Measurements from ENCODE around the gene HYAL2. TPM values are rescaled to one million over a fixed set of nuclear protein-coding genes. Genes with fewer than 3 reads are reported as not detected.
A peak's percentile ranks its signal among the peaks of the same experiment; 100 is the strongest.

Gene HYAL2
- total RNA-seq, 1 experiment from 2014 or later, result 29.6 TPM

- TF ChIP-seq, protein P1, sequence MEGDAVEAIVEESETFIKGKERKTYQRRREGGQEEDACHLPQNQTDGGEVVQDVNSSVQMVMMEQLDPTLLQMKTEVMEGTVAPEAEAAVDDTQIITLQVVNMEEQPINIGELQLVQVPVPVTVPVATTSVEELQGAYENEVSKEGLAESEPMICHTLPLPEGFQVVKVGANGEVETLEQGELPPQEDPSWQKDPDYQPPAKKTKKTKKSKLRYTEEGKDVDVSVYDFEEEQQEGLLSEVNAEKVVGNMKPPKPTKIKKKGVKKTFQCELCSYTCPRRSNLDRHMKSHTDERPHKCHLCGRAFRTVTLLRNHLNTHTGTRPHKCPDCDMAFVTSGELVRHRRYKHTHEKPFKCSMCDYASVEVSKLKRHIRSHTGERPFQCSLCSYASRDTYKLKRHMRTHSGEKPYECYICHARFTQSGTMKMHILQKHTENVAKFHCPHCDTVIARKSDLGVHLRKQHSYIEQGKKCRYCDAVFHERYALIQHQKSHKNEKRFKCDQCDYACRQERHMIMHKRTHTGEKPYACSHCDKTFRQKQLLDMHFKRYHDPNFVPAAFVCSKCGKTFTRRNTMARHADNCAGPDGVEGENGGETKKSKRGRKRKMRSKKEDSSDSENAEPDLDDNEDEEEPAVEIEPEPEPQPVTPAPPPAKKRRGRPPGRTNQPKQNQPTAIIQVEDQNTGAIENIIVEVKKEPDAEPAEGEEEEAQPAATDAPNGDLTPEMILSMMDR (conservative IDR thresholded peaks at IDR 0.05), result no peak
- no peak for TF ChIP-seq EZH2 (IDR thresholded peaks at IDR 0.05; ENCODE audit: low read depth)
- intact Hi-C loops (cut with micrococcal nuclease; ENCODE audit: unreplicated experiment), result no loop called here
- H2AFZ ChIP-seq, result no peak overlapping the region
- no peaks in the 10 kb centered on the region for H3K9me2 ChIP-seq (ENCODE audit: insufficient read depth)
- no peak for DNase-seq
- no peaks in the 10 kb centered on the region for H3K36me3 ChIP-seq (ENCODE audit: low read depth)
- peaks cover 3% of the 10 kb centered on the region; the same call in 1 of the 2 replicates for H4K20me1 ChIP-seq (ENCODE audit: insufficient read depth)
- peaks cover 7% of the 10 kb centered on the region for H3K4me1 ChIP-seq (replicated peaks; ENCODE audit: insufficient read depth)
- no TSS peak for BruUV-seq (replicated peaks)
- no peak overlapping the region for H3K27ac ChIP-seq
- H3K4me2 ChIP-seq, result no peak overlapping the region
- CTCF ChIA-PET, result interaction anchor here (1.6 kb wide), 1 partner anchor 22 kb away, joined by 4 read pairs; the partner anchor contains the start of gene HYAL1
- H3K4me3 ChIP-seq, result no peak overlapping the region
- H3K9me3 ChIP-seq (ENCODE audit: insufficient read depth, low read depth), result no peaks in the 10 kb centered on the region
- peaks cover 24% of the 10 kb centered on the region for H3K79me2 ChIP-seq (ENCODE audit: low read depth)
- peaks cover 21% of the 10 kb centered on the region for H3F3A ChIP-seq (ENCODE audit: insufficient read depth, low read depth)
- no peaks in the 10 kb centered on the region for H3K27me3 ChIP-seq (ENCODE audit: insufficient read depth, low read depth)
- POLR2A ChIA-PET (ENCODE audit: unreplicated experiment), result no interaction called here
Observed at GRCh38 chr3:50325113-50325480, 2.6 kb upstream of the HYAL2 start.

- H3K4me3 ChIP-seq, result no peak overlapping the region
- H3K27me3 ChIP-seq (ENCODE audit: insufficient read depth, low read depth), result no peaks in the 10 kb centered on the region
- ChIA-PET CTCF (interaction anchor here (0.5 to 1.6 kb wide), 4 partner anchors 21 to 98 kb away, joined by 3 to 10 read pairs (median 4); partner anchors contain the start of gene HYAL1), POLR2A (ENCODE audit: unreplicated experiment) (interaction anchor here (0.5 to 0.6 kb wide), 2 partner anchors 11 to 48 kb away, joined by 5 to 12 read pairs; no protein-coding TSS in a partner anchor)
- TF ChIP-seq, protein P1 (conservative IDR thresholded peaks at IDR 0.05), result peak; percentile 88
- no peak for TF ChIP-seq EZH2 (IDR thresholded peaks at IDR 0.05; ENCODE audit: low read depth)
- no peak overlapping the region for H3K27ac ChIP-seq
- intact Hi-C loops (cut with micrococcal nuclease; ENCODE audit: unreplicated experiment), result loop anchor here (1.0 kb wide), 3 partner anchors 50 to 97 kb away; no protein-coding TSS in a partner anchor
- H3K4me1 ChIP-seq (replicated peaks; ENCODE audit: insufficient read depth), result peaks cover 10% of the 10 kb centered on the region
- BruUV-seq (replicated peaks), result no TSS peak
- H4K20me1 ChIP-seq (ENCODE audit: insufficient read depth), result peaks cover 4% of the 10 kb centered on the region; the same call in 1 of the 2 replicates
- no peak overlapping the region for H3K4me2 ChIP-seq
- H3K36me3 ChIP-seq (ENCODE audit: low read depth), result peaks cover 1% of the 10 kb centered on the region; the same call in 1 of the 2 replicates
- H3F3A ChIP-seq (ENCODE audit: insufficient read depth, low read depth), result peaks cover 15% of the 10 kb centered on the region
- H3K9me2 ChIP-seq (ENCODE audit: insufficient read depth), result no peaks in the 10 kb centered on the region
- DNase-seq, result peak; percentile 45 to 68
- peaks cover 30% of the 10 kb centered on the region for H3K79me2 ChIP-seq (ENCODE audit: low read depth)
- H2AFZ ChIP-seq, result no peak overlapping the region
- no peaks in the 10 kb centered on the region for H3K9me3 ChIP-seq (ENCODE audit: insufficient read depth, low read depth)
Observed at GRCh38 chr3:50324351-50325112, 2.0 kb upstream of the HYAL2 start.

DNA sequence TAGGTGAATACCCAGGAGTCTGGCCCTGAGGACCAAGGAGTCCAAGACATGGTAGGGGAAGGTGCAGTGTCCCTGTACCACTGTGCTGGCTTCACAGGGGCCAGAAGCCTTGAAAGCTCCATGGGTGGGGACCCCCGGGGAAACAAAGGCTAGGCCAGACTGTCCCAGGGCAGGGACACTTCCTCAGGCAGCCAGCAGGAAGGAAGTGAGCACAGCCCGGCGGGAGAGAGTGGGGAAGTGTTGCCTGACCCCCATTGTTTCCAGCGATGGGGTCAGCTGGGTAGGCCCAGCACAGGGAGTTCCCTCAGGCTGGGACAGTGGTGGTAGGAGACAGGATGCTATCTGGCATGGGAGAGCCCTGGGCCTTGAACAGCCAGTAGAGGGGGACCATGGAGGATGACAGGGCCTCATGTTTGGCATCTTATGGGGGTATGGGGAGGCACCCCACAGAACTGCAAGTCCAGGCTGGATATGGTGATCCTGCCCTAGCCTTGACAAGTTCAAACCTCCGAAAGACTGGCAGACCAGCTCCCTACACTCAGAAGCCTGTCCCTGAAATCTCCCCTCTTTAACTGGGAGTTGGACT lies 1.2 kb upstream of the HYAL2 start:
- ChIA-PET CTCF (interaction anchor here (0.5 to 1.6 kb wide), 5 partner anchors 20 to 97 kb away, joined by 3 to 10 read pairs (median 4); partner anchors contain the start of gene HYAL1), POLR2A (ENCODE audit: unreplicated experiment) (interaction anchor here (0.5 to 0.6 kb wide), 2 partner anchors 24 to 30 kb away, joined by 5 to 14 read pairs; no protein-coding TSS in a partner anchor)
- Histone ChIP-seq H3K9me2 (ENCODE audit: insufficient read depth) (no peaks in the 10 kb centered on the region), H4K20me1 (ENCODE audit: insufficient read depth) (peaks cover 4% of the 10 kb centered on the region; the same call in 1 of the 2 replicates), H3K9me3 (ENCODE audit: insufficient read depth, low read depth) (no peaks in the 10 kb centered on the region), H3K4me1 (replicated peaks; ENCODE audit: insufficient read depth) (peaks cover 16% of the 10 kb centered on the region), H2AFZ (no peak overlapping the region), H3K27me3 (ENCODE audit: insufficient read depth, low read depth) (no peaks in the 10 kb centered on the region), H3F3A (ENCODE audit: insufficient read depth, low read depth) (peaks cover 14% of the 10 kb centered on the region), H3K4me2 (no peak overlapping the region), H3K4me3 (no peak overlapping the region), H3K36me3 (ENCODE audit: low read depth) (peaks cover 7% of the 10 kb centered on the region; the same call in 1 of the 2 replicates), H3K79me2 (ENCODE audit: low read depth) (peaks cover 38% of the 10 kb centered on the region), H3K27ac (no peak overlapping the region)
- BruUV-seq (replicated peaks), result no TSS peak
- intact Hi-C loops (cut with micrococcal nuclease; ENCODE audit: unreplicated experiment), result loop anchor here (1.0 kb wide), 3 partner anchors 49 to 96 kb away; no protein-coding TSS in a partner anchor
- TF ChIP-seq, protein P1 (conservative IDR thresholded peaks at IDR 0.05), result no peak
- no peak for TF ChIP-seq EZH2 (IDR thresholded peaks at IDR 0.05; ENCODE audit: low read depth)
- DNase-seq, result no peak

All from PC-9 (cell line).